PFSK-1 (cell line): ENCODE measurements around the gene BZW2.

ENCODE experiments used
- FOXP2 ChIP-seq: optimal IDR thresholded peaks from 2 replicates; pipeline ENCODE3; 2011; ENCODE audit warnings: borderline replicate concordance, control low read depth, inconsistent platforms; ENCODE audit not compliant: insufficient read depth; ENCODE audit errors: extremely low read length, extremely low read depth
- POLR2AphosphoS5 ChIP-seq: IDR thresholded peaks from 2 replicates; pipeline ENCODE4 v1.6.1; 2012; ENCODE audit warnings: low read depth, mild to moderate bottlenecking, control low read depth, low read length, moderate library complexity
- REST ChIP-seq, 2 experiments: IDR thresholded peaks; 2 replicates each; pipeline versions ENCODE4 v1.6.1 to v1.8.0; 2011 to 2012; ENCODE audit warnings: low read depth in 2 of 2, low read length in 2 of 2, control low read depth in 1 of 2, inconsistent platforms in 1 of 2, mild to moderate bottlenecking in 1 of 2, moderate library complexity in 1 of 2; ENCODE audit not compliant: insufficient read depth in 1 of 2
- SIN3A ChIP-seq: IDR thresholded peaks from 2 replicates; pipeline ENCODE4 v1.6.1; 2012; ENCODE audit warnings: mild to moderate bottlenecking, low read length, moderate library complexity, borderline replicate concordance; ENCODE audit not compliant: insufficient read depth
- TAF1 ChIP-seq: IDR thresholded peaks from 2 replicates; pipeline ENCODE4 v1.6.1; 2012; ENCODE audit warnings: low read length, control low read depth, borderline replicate concordance; ENCODE audit not compliant: insufficient read depth

Gene BZW2

GRCh38 chr7:16667355-16667754, 21.4 kb downstream of the BZW2 start:
- TF ChIP-seq TAF1 = no peak
- no peak for TF ChIP-seq SIN3A
- TF ChIP-seq FOXP2 = no peak
- no peak for TF ChIP-seq POLR2AphosphoS5
- TF ChIP-seq REST (IDR thresholded peaks at IDR 0.05; ENCODE audit: insufficient read depth in 1 of 2, low read depth in 2 of 2, low read length in 2 of 2) = no peak

- TF ChIP-seq POLR2AphosphoS5 (no peak), REST (IDR thresholded peaks at IDR 0.05; ENCODE audit: insufficient read depth in 1 of 2, low read depth in 2 of 2, low read length in 2 of 2) (no peak), FOXP2 (peak; percentile 81), TAF1 (no peak)
Observed at GRCh38 chr7:16668049-16668858, 22.3 kb downstream of the BZW2 start.

GRCh38 chr7:16668978-16669377, 23.0 kb downstream of the BZW2 start:
- no peak for TF ChIP-seq TAF1
- TF ChIP-seq FOXP2 = no peak
- TF ChIP-seq POLR2AphosphoS5 = no peak

- no peak for TF ChIP-seq TAF1
- no peak for TF ChIP-seq SIN3A
- no peak for TF ChIP-seq REST (IDR thresholded peaks at IDR 0.05; ENCODE audit: insufficient read depth in 1 of 2, low read depth in 2 of 2, low read length in 2 of 2)
Observed at GRCh38 chr7:16669581-16669980, 23.6 kb downstream of the BZW2 start.

GRCh38 chr7:16670021-16670420, 24.0 kb downstream of the BZW2 start:
- TF ChIP-seq TAF1 = no peak
- TF ChIP-seq POLR2AphosphoS5 = no peak
- no peak for TF ChIP-seq SIN3A
- no peak for TF ChIP-seq REST (IDR thresholded peaks at IDR 0.05; ENCODE audit: insufficient read depth in 1 of 2, low read depth in 2 of 2, low read length in 2 of 2)
